ENCODE results near the gene PAPSS2. TPM values are rescaled to one million over a fixed set of nuclear protein-coding genes. Genes with fewer than 3 reads are reported as not detected.

The PAPSS2 gene
- total RNA-seq, 2 donors from 2014 or later = 15.7 to 20.2 TPM

GRCh38 chr10:87639493-87639892 is 20.2 kb upstream of the PAPSS2 start:
- Mint-ChIP-seq H3K9me3 (no peaks in the 10 kb centered on the region), H3K27ac (peak overlapping the region; percentile 58), H3K4me1 (peaks cover 53% of the 10 kb centered on the region), H3K27me3 (ENCODE audit: insufficient read depth) (no peaks in the 10 kb centered on the region), H3K36me3 (ENCODE audit: low read depth) (no peaks in the 10 kb centered on the region), H3K4me3 (no peak overlapping the region)
- Histone ChIP-seq H3K9me3 (ENCODE audit: control insufficient read depth, low read length) (no peaks in the 10 kb centered on the region), H3K9ac (ENCODE audit: extremely low read depth, low read length, poor library complexity, severe bottlenecking) (no peak overlapping the region), H3K27me3 (ENCODE audit: control insufficient read depth, insufficient read depth, low read length, poor library complexity, severe bottlenecking) (no peaks in the 10 kb centered on the region), H3K27ac (ENCODE audit: low read depth, low read length) (no peak overlapping the region), H3K4me1 (ENCODE audit: control insufficient read depth, insufficient read depth, low read length) (peaks cover 21% of the 10 kb centered on the region), H3K36me3 (ENCODE audit: control insufficient read depth, insufficient read depth, low read length) (no peaks in the 10 kb centered on the region), H3K4me3 (ENCODE audit: low read length) (peak overlapping the region; percentile 43)
- peak; percentile 25 for TF ChIP-seq CTCF (conservative IDR thresholded peaks at IDR 0.05)
- WGBS, 2 experiments (ENCODE audit: insufficient coverage in 1 of 2, insufficient read length in 1 of 2) = 75 to 76% methylated on average over 3 of the region's 3 CpGs
- DNase-seq = no peak

GRCh38 chr10:87640043-87640442 is 19.6 kb upstream of the PAPSS2 start:
- Mint-ChIP-seq H3K27me3 (ENCODE audit: insufficient read depth) (no peaks in the 10 kb centered on the region), H3K4me3 (no peak overlapping the region), H3K4me1 (peaks cover 50% of the 10 kb centered on the region), H3K36me3 (ENCODE audit: low read depth) (no peaks in the 10 kb centered on the region), H3K27ac (peak overlapping the region; percentile 58), H3K9me3 (no peaks in the 10 kb centered on the region)
- Histone ChIP-seq H3K4me3 (ENCODE audit: low read length) (no peak overlapping the region), H3K36me3 (ENCODE audit: control insufficient read depth, insufficient read depth, low read length) (no peaks in the 10 kb centered on the region), H3K27ac (ENCODE audit: low read depth, low read length) (no peak overlapping the region), H3K9ac (ENCODE audit: extremely low read depth, low read length, poor library complexity, severe bottlenecking) (no peak overlapping the region), H3K9me3 (ENCODE audit: control insufficient read depth, low read length) (no peaks in the 10 kb centered on the region), H3K27me3 (ENCODE audit: control insufficient read depth, insufficient read depth, low read length, poor library complexity, severe bottlenecking) (no peaks in the 10 kb centered on the region), H3K4me1 (ENCODE audit: control insufficient read depth, insufficient read depth, low read length) (peaks cover 21% of the 10 kb centered on the region)
- TF ChIP-seq CTCF (conservative IDR thresholded peaks at IDR 0.05) = no peak
- no peak for DNase-seq

- Histone ChIP-seq H3K36me3 (ENCODE audit: control insufficient read depth, insufficient read depth, low read length) (no peaks in the 10 kb centered on the region), H3K4me1 (ENCODE audit: control insufficient read depth, insufficient read depth, low read length) (peaks cover 17% of the 10 kb centered on the region), H3K27me3 (ENCODE audit: control insufficient read depth, insufficient read depth, low read length, poor library complexity, severe bottlenecking) (no peaks in the 10 kb centered on the region), H3K9me3 (ENCODE audit: control insufficient read depth, low read length) (peaks cover 10% of the 10 kb centered on the region), H3K9ac (ENCODE audit: extremely low read depth, low read length, poor library complexity, severe bottlenecking) (no peak overlapping the region), H3K4me3 (ENCODE audit: low read length) (no peak overlapping the region), H3K27ac (ENCODE audit: low read depth, low read length) (no peak overlapping the region)
- H3K36me3 Mint-ChIP-seq (ENCODE audit: low read depth) = no peaks in the 10 kb centered on the region
- DNase-seq = no peak
- H3K4me1 Mint-ChIP-seq = peaks cover 31% of the 10 kb centered on the region
- H3K4me3 Mint-ChIP-seq = no peak overlapping the region
- TF ChIP-seq CTCF (conservative IDR thresholded peaks at IDR 0.05) = no peak
- H3K27me3 Mint-ChIP-seq (ENCODE audit: insufficient read depth) = no peaks in the 10 kb centered on the region
- 92 to 94% methylated on average over 10 to 11 of the region's 11 CpGs for WGBS, 2 experiments (ENCODE audit: insufficient coverage in 1 of 2, insufficient read length in 1 of 2)
- no peaks in the 10 kb centered on the region for H3K9me3 Mint-ChIP-seq
- no peak overlapping the region for H3K27ac Mint-ChIP-seq
Observed at GRCh38 chr10:87642486-87642885, 17.2 kb upstream of the PAPSS2 start.

Measured in endodermal cell (in vitro differentiated cells).